Neuronal stem cell (in vitro differentiated cells): Measurements from ENCODE around the gene ACTN4.

Experiments
- DNase-seq: peaks from one replicate; pipeline ENCODE4 v3.0.0-alpha.2; 2013; ENCODE audit warnings: low spot score
- H2AFZ ChIP-seq: one replicate; pipeline ENCODE4 v1.6.1; 2013; ENCODE audit warnings: mild to moderate bottlenecking, low read length, inconsistent platforms
- H2AK5ac ChIP-seq: 2 replicates; pipeline ENCODE4 v1.6.1; 2013; ENCODE audit warnings: low read depth, mild to moderate bottlenecking, inconsistent platforms, low read length, moderate library complexity, mixed read lengths
- H2BK120ac ChIP-seq: 2 replicates; pipeline ENCODE4 v1.6.1; 2013; ENCODE audit warnings: low read depth, mild to moderate bottlenecking, inconsistent platforms, low read length, moderate library complexity, mixed read lengths
- H2BK12ac ChIP-seq: one replicate; pipeline ENCODE4 v1.6.1; 2013; ENCODE audit warnings: low read length, inconsistent platforms
- H2BK15ac ChIP-seq: 2 replicates; pipeline ENCODE4 v1.6.1; 2013; ENCODE audit warnings: mild to moderate bottlenecking, low read length, inconsistent platforms, mixed read lengths
- H2BK5ac ChIP-seq: one replicate; pipeline ENCODE4 v1.6.1; 2013; ENCODE audit warnings: inconsistent platforms, mild to moderate bottlenecking, low read length, moderate library complexity
- H3K14ac ChIP-seq: one replicate; pipeline ENCODE4 v1.6.1; 2013; ENCODE audit warnings: low read length, inconsistent platforms
- H3K18ac ChIP-seq: 2 replicates; pipeline ENCODE4 v1.6.1; 2013; ENCODE audit warnings: low read length, inconsistent platforms
- H3K23ac ChIP-seq: 2 replicates; pipeline ENCODE4 v1.6.1; 2013; ENCODE audit warnings: low read depth, mild to moderate bottlenecking, mixed read lengths, low read length, inconsistent platforms; ENCODE audit not compliant: poor library complexity
- H3K27ac ChIP-seq: replicated peaks from 3 replicates; pipeline ENCODE4 v1.5.1; 2013; ENCODE audit warnings: low read length, inconsistent platforms
- H3K27me3 ChIP-seq, 3 experiments: 2 replicates each; pipeline ENCODE4 v1.6.1; 2013; ENCODE audit warnings: low read length in 3 of 3, mild to moderate bottlenecking in 2 of 3, inconsistent platforms in 1 of 3, low read depth in 1 of 3, mixed read lengths in 1 of 3, moderate library complexity in 1 of 3; ENCODE audit not compliant: control insufficient read depth in 3 of 3, insufficient read depth in 3 of 3
- H3K36me3 ChIP-seq, 2 donors: replicated peaks in 1 of 2; 2 replicates each; pipeline ENCODE4 v1.6.1; 2013; ENCODE audit warnings: low read length in 2 of 2; ENCODE audit not compliant: control insufficient read depth in 2 of 2, insufficient read depth in 2 of 2
- H3K4ac ChIP-seq: 2 replicates; pipeline ENCODE4 v1.6.1; 2013; ENCODE audit warnings: inconsistent platforms, mild to moderate bottlenecking, low read length, moderate library complexity
- H3K4me1 ChIP-seq, 2 donors: 1 replicate in 1 of 2; 2 replicates in 1 of 2; pipeline ENCODE4 v1.6.1; 2013; ENCODE audit warnings: low read length in 2 of 2, low read depth in 1 of 2; ENCODE audit not compliant: control insufficient read depth in 2 of 2, insufficient read depth in 1 of 2
- H3K4me2 ChIP-seq: one replicate; pipeline ENCODE4 v1.6.1; 2013; ENCODE audit warnings: mild to moderate bottlenecking, low read length, inconsistent platforms; ENCODE audit not compliant: insufficient read depth, poor library complexity, severe bottlenecking
- H3K4me3 ChIP-seq, 2 donors: 2 replicates each; pipeline ENCODE4 v1.5.1; 2013; ENCODE audit warnings: low read length in 2 of 2, mild to moderate bottlenecking in 2 of 2, inconsistent platforms in 1 of 2, moderate library complexity in 1 of 2
- H3K79me1 ChIP-seq: one replicate; pipeline ENCODE4 v1.6.1; 2013; ENCODE audit warnings: low read depth, mild to moderate bottlenecking, inconsistent platforms, low read length, moderate library complexity
- H3K9ac ChIP-seq: one replicate; pipeline ENCODE4 v1.6.1; 2013; ENCODE audit warnings: mild to moderate bottlenecking, low read depth, low read length, inconsistent platforms; ENCODE audit not compliant: poor library complexity
- H3K9me3 ChIP-seq, 2 donors: replicated peaks in 1 of 2; 2 replicates each; pipeline versions ENCODE3 to v1.6.1; 2013; ENCODE audit warnings: low read length in 2 of 2, mild to moderate bottlenecking in 2 of 2, inconsistent platforms in 1 of 2, low read depth in 1 of 2, mixed read lengths in 1 of 2, moderate library complexity in 1 of 2; ENCODE audit not compliant: control insufficient read depth in 2 of 2, insufficient read depth in 1 of 2
- H4K8ac ChIP-seq: one replicate; pipeline ENCODE4 v1.6.1; 2013; ENCODE audit warnings: low read depth, mild to moderate bottlenecking, inconsistent platforms, low read length, moderate library complexity
- H4K91ac ChIP-seq: one replicate; pipeline ENCODE4 v1.6.1; 2013; ENCODE audit warnings: low read length, low read depth, mild to moderate bottlenecking, inconsistent platforms; ENCODE audit not compliant: poor library complexity
- WGBS, 2 donors: extraction: QIAGEN DNeasy Blood & Tissue Kit; methylation state at CpG; one replicate each; pipeline ENCODE4 v1.1.7; 2013; ENCODE audit warnings: missing lambda C conversion rate in 2 of 2, mixed read lengths in 1 of 2; ENCODE audit not compliant: insufficient read length in 2 of 2, insufficient replicate concordance in 1 of 2; ENCODE audit errors: extremely low coverage in 2 of 2; 5-methylcytosine and 5-hydroxymethylcytosine counted together

ACTN4 gene

DNA sequence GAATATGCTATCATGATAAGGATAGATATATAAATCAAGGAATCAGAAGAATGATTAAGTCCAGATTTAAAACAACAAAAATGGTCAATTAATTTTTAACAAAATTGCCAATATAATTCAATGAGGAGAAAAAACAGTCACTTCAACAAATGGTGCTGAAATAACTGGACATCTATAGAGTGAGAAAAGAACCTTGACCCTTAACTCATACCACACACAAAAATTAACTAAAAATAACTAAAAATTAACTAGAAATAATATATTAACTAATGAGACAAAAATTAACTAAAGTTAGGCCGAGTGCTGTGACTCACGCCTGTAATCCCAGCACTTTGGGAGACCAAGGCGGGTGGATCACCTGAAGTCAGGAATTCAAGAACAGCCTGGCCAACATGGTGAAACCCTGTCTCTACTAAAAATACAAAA lies 116.4 kb downstream of the ACTN4 start:
- H3K27me3 ChIP-seq: no peaks in the 10 kb centered on the region
- no peak overlapping the region for H4K91ac ChIP-seq
- no peak overlapping the region for H2BK12ac ChIP-seq
- no peak overlapping the region for H3K4me3 ChIP-seq
- H3K36me3 ChIP-seq: no peaks in the 10 kb centered on the region
- no peak overlapping the region for H3K4me2 ChIP-seq
- no peak overlapping the region for H3K23ac ChIP-seq
- no CpG with 5 or more reads among the region's 3 CpGs for WGBS, 2 donors
- H2BK5ac ChIP-seq: no peak overlapping the region
- no peak overlapping the region for H3K4ac ChIP-seq
- no peak overlapping the region for H2AFZ ChIP-seq
- H3K27ac ChIP-seq: no peak overlapping the region
- DNase-seq: no peak
- no peak overlapping the region for H3K14ac ChIP-seq
- no peak overlapping the region for H2BK120ac ChIP-seq
- no peaks in the 10 kb centered on the region for H3K79me1 ChIP-seq
- H2BK15ac ChIP-seq: no peak overlapping the region
- H3K18ac ChIP-seq: no peak overlapping the region
- H4K8ac ChIP-seq: no peak overlapping the region
- no peaks in the 10 kb centered on the region for H3K9me3 ChIP-seq
- no peaks in the 10 kb centered on the region for H3K4me1 ChIP-seq
- H2AK5ac ChIP-seq: no peak overlapping the region
- H3K9ac ChIP-seq: no peak overlapping the region

DNA sequence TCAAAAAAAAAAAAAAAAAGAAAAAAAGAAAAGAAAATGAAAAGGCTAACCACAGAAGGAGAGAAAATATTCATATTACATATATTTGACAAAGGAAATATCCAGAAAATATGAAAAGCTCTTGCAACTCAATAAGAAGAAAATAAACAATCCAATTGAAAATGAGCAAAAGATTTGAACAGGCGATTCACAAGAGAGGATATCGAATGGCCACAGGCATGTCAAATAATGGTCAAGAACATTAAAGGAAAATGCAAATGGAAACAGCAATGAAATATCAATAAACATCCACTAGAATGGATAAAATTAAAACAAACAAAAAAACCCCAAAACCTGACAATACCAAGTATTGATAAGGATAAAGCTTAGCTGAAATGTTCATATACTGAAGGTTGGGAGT lies 117.8 kb downstream of the ACTN4 start:
- H3K18ac ChIP-seq: no peak overlapping the region

DNA sequence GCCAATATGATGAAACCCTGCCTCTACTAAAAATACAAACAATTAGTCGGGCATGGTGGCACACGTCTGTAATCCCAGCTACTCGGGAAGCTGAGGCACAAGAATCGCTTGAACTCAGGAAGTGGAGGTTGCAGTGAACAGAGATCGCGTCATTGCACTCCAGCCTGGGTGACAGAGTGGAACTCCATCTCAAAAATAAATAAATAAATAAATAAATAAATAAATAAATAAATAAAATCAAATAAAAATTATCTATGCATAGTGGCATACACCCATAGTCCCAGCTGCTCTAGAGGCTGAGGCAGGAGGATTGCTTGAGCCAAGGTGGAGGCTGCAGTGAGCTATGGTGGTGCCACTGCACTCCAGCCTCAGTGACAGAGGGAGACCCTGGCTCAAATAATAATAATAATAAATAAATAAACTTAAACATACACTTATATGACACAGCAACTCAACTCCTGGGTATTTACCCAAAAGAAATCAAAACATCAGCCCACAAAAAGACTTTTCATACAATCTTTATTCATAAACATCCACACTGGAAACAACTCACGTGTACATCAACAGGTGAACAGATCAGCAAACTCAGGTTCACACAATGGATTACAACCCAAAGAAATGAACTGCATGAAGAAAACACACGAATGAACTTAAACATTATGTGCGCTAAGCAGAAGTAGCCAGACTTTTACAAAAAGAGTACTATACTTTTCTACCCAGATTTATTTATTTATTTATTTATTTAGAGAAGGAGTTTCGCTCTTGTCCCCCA lies 119.0 kb downstream of the ACTN4 start:
- no peaks in the 10 kb centered on the region for H3K36me3 ChIP-seq
- no CpG with 5 or more reads among the region's 10 CpGs for WGBS, 2 donors
- H3K79me1 ChIP-seq: peaks cover 2% of the 10 kb centered on the region

More for the DNA sequence above, 117.8 kb downstream of the ACTN4 start:
- H3K4me2 ChIP-seq: no peak overlapping the region
- H3K4me1 ChIP-seq: no peaks in the 10 kb centered on the region
- H3K36me3 ChIP-seq: no peaks in the 10 kb centered on the region
- no peak overlapping the region for H3K23ac ChIP-seq
- H3K4me3 ChIP-seq: no peak overlapping the region
- H3K9me3 ChIP-seq: no peaks in the 10 kb centered on the region
- peaks cover 2% of the 10 kb centered on the region for H3K79me1 ChIP-seq
- no peak overlapping the region for H2AK5ac ChIP-seq
- H4K8ac ChIP-seq: no peak overlapping the region
- no peak overlapping the region for H2BK15ac ChIP-seq
- H3K27me3 ChIP-seq: no peaks in the 10 kb centered on the region
- no CpG with 5 or more reads among the region's 2 CpGs for WGBS, 2 donors
- no peak overlapping the region for H3K14ac ChIP-seq
- no peak overlapping the region for H2BK12ac ChIP-seq
- H2AFZ ChIP-seq: no peak overlapping the region
- no peak overlapping the region for H2BK5ac ChIP-seq
- DNase-seq: no peak
- no peak overlapping the region for H3K4ac ChIP-seq
- no peak overlapping the region for H3K27ac ChIP-seq
- no peak overlapping the region for H3K9ac ChIP-seq
- no peak overlapping the region for H2BK120ac ChIP-seq
- no peak overlapping the region for H4K91ac ChIP-seq

GRCh38 chr19:38769635-38770211 lies 122.3 kb downstream of the ACTN4 start:
- H3K79me1 ChIP-seq: peaks cover 2% of the 10 kb centered on the region
- peak overlapping the region; percentile 80 for H2AFZ ChIP-seq
- H2AK5ac ChIP-seq: no peak overlapping the region
- H2BK5ac ChIP-seq: no peak overlapping the region
- no peak overlapping the region for H3K4me2 ChIP-seq
- H3K4me3 ChIP-seq: no peak overlapping the region
- no peak overlapping the region for H3K23ac ChIP-seq
- no peak for DNase-seq
- no peak overlapping the region for H3K27ac ChIP-seq
- no peak overlapping the region for H2BK12ac ChIP-seq
- H3K27me3 ChIP-seq: peaks cover 0 to 5% (median 2%) of the 10 kb centered on the region in 3 experiments
- H3K9ac ChIP-seq: no peak overlapping the region
- no peaks in the 10 kb centered on the region for H3K36me3 ChIP-seq
- no peak overlapping the region for H4K8ac ChIP-seq
- no peak overlapping the region for H4K91ac ChIP-seq
- H3K4ac ChIP-seq: no peak overlapping the region
- H2BK15ac ChIP-seq: peak overlapping the region; percentile 49
- H2BK120ac ChIP-seq: peak overlapping the region; percentile 18
- H3K9me3 ChIP-seq: no peaks in the 10 kb centered on the region
- peak overlapping the region; percentile 90 for H3K18ac ChIP-seq
- WGBS, 2 donors: no CpG with 5 or more reads among the region's 42 CpGs
- H3K14ac ChIP-seq: no peak overlapping the region
- H3K4me1 ChIP-seq: no peaks in the 10 kb centered on the region

More for the DNA sequence above, 119.0 kb downstream of the ACTN4 start:
- Histone ChIP-seq H4K91ac (no peak overlapping the region), H3K9ac (no peak overlapping the region), H4K8ac (no peak overlapping the region), H2BK15ac (no peak overlapping the region), H2BK12ac (no peak overlapping the region), H3K27me3 (no peaks in the 10 kb centered on the region), H2AFZ (no peak overlapping the region), H3K14ac (no peak overlapping the region), H3K23ac (no peak overlapping the region), H3K9me3 (no peaks in the 10 kb centered on the region), H2BK120ac (no peak overlapping the region), H2AK5ac (no peak overlapping the region), H3K4me3 (no peak overlapping the region), H3K4ac (no peak overlapping the region), H3K4me1 (no peaks in the 10 kb centered on the region), H3K18ac (no peak overlapping the region), H3K4me2 (no peak overlapping the region), H2BK5ac (no peak overlapping the region), H3K27ac (no peak overlapping the region)
- no peak for DNase-seq
